GM12801 (cell line): ENCODE data around the gene ARHGEF3.

Source experiments
- CTCF ChIP-seq: IDR thresholded peaks from one replicate; pipeline ENCODE4 v1.5.1; 2011; ENCODE audit warnings: control low read depth; ENCODE audit not compliant: insufficient read length; ENCODE audit errors: extremely low read depth

ARHGEF3 gene

GRCh38 chr3:56702490-56703315 lies 99.0 kb downstream of the ARHGEF3 start:
- peak; percentile 31 for TF ChIP-seq CTCF

- TF ChIP-seq CTCF = no peak
These were observed 101.6 kb downstream of the ARHGEF3 start for GRCh38 chr3:56700151-56700550.

GRCh38 chr3:56694867-56695683 lies 106.7 kb downstream of the ARHGEF3 start:
- TF ChIP-seq CTCF = no peak

- TF ChIP-seq CTCF = no peak
These were observed 108.0 kb downstream of the ARHGEF3 start for GRCh38 chr3:56693750-56694149.

- no peak for TF ChIP-seq CTCF
These were observed 110.4 kb downstream of the ARHGEF3 start for GRCh38 chr3:56691165-56692000.

GRCh38 chr3:56689303-56689702 lies 112.4 kb downstream of the ARHGEF3 start:
- TF ChIP-seq CTCF = no peak

- TF ChIP-seq CTCF = no peak
These were observed 113.6 kb downstream of the ARHGEF3 start for GRCh38 chr3:56688191-56688590.
